RWPE2 (cell line): Measurements from ENCODE around the gene BAZ1A.
"Not testable (repeated sequence)": the region's sequence is repeated elsewhere in the genome, so short reads cannot be mapped to it uniquely, and the experiment has no call there.

ENCODE experiments used
- ATAC-seq: fragments of 200-7000 bp; cut with Tn5 transposase; 3 replicates; pipeline ENCODE4 v1.9.1; 2021; ENCODE audit warnings: low read depth
- DNase-seq: peaks from one replicate; pipeline ENCODE4 v3.0.0-alpha.2; 2020; ENCODE audit warnings: low spot score
- H3K27ac ChIP-seq: fragments of 450-650 bp; 2 replicates; pipeline ENCODE4 v1.5.1; 2017; ENCODE audit warnings: mild to moderate bottlenecking; ENCODE audit not compliant: poor library complexity, severe bottlenecking
- H3K27me3 ChIP-seq: fragments of 250-450 bp; sonication (Bioruptor Pico); 2 replicates; pipeline ENCODE4 v1.5.1; 2021; ENCODE audit warnings: mild to moderate bottlenecking, moderate library complexity; ENCODE audit not compliant: insufficient read depth, poor library complexity, severe bottlenecking
- H3K36me3 ChIP-seq: fragments of 250-450 bp; sonication (Bioruptor Pico); 2 replicates; pipeline ENCODE4 v1.5.1; 2020; ENCODE audit warnings: low read depth, mild to moderate bottlenecking, moderate library complexity
- H3K4me1 ChIP-seq: fragments of 250-450 bp; sonication (Bioruptor Pico); 2 replicates; pipeline ENCODE4 v1.5.1; 2021; ENCODE audit warnings: mild to moderate bottlenecking, moderate library complexity; ENCODE audit not compliant: insufficient read depth, poor library complexity, severe bottlenecking
- H3K4me3 ChIP-seq: fragments of 250-450 bp; sonication (Bioruptor Pico); 2 replicates; pipeline ENCODE4 v1.5.1; 2021; ENCODE audit warnings: mild to moderate bottlenecking, moderate library complexity; ENCODE audit not compliant: severe bottlenecking
- H3K9me3 ChIP-seq: fragments of 250-450 bp; sonication (Bioruptor Pico); 2 replicates; pipeline ENCODE4 v1.5.1; 2021; ENCODE audit warnings: mild to moderate bottlenecking, moderate library complexity; ENCODE audit not compliant: severe bottlenecking
- TF ChIP-seq, protein P1 (sequence below): fragments of 450-650 bp; IDR thresholded peaks from one replicate; pipeline ENCODE4 v1.5.1; 2017; ENCODE audit warnings: mild to moderate bottlenecking, moderate library complexity; ENCODE audit not compliant: poor library complexity, severe bottlenecking

The BAZ1A gene

DNA sequence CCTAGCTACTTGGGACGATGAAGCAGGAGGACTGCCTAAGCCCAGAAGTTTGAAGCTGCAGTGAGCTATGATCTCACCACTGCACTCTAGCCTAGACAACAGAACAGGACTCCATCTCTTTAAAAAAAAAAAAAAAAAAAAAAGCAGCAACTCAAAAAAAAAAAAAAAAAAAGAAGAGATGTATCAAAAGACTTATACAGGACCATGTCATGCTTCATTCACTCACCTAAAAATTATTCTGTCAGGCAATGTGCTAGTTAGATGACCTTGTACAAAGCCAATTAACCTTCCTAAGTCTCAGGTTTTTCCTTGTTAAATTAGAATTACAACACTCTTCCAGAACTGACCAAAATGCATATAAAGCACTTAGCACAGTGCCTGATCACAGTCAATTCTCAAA lies 50.9 kb downstream of the BAZ1A start:
- ATAC-seq (no peak), DNase-seq (no peak)
- no peaks in the 10 kb centered on the region for H3K27me3 ChIP-seq
- H3K36me3 ChIP-seq: peaks cover 50% of the 10 kb centered on the region
- H3K4me3 ChIP-seq: no peak overlapping the region
- no peaks in the 10 kb centered on the region for H3K9me3 ChIP-seq
- TF ChIP-seq, protein P1, sequence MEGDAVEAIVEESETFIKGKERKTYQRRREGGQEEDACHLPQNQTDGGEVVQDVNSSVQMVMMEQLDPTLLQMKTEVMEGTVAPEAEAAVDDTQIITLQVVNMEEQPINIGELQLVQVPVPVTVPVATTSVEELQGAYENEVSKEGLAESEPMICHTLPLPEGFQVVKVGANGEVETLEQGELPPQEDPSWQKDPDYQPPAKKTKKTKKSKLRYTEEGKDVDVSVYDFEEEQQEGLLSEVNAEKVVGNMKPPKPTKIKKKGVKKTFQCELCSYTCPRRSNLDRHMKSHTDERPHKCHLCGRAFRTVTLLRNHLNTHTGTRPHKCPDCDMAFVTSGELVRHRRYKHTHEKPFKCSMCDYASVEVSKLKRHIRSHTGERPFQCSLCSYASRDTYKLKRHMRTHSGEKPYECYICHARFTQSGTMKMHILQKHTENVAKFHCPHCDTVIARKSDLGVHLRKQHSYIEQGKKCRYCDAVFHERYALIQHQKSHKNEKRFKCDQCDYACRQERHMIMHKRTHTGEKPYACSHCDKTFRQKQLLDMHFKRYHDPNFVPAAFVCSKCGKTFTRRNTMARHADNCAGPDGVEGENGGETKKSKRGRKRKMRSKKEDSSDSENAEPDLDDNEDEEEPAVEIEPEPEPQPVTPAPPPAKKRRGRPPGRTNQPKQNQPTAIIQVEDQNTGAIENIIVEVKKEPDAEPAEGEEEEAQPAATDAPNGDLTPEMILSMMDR: no peak
- no peak overlapping the region for H3K27ac ChIP-seq
- no peaks in the 10 kb centered on the region for H3K4me1 ChIP-seq

DNA sequence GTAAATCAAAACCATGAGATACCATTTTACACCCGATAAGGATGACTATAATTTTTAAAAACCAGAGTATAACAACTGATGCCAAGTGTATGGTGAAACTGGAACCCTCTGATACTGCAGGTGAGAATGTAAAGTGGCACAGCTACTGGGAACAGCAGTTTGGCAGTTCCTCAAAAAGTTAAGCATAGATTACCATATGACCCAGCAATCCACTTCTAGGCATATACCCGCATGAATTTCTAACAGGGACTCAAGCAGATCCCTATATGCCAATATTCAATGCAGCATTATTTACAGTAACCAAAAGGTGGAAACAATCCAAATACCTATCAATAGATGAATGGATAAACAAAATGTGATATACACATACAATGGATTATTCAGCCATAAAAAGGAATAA lies 57.4 kb downstream of the BAZ1A start:
- TF ChIP-seq, protein P1: no peak
- Histone ChIP-seq H3K9me3 (no peaks in the 10 kb centered on the region), H3K27ac (no peak overlapping the region), H3K4me1 (no peaks in the 10 kb centered on the region), H3K27me3 (no peaks in the 10 kb centered on the region), H3K4me3 (no peak overlapping the region), H3K36me3 (peaks cover 56% of the 10 kb centered on the region)
- no peak for ATAC-seq
- no peak for DNase-seq

GRCh38 chr14:34810028-34810427 lies 65.1 kb downstream of the BAZ1A start:
- no peak for ATAC-seq
- no peak overlapping the region for H3K27ac ChIP-seq

DNA sequence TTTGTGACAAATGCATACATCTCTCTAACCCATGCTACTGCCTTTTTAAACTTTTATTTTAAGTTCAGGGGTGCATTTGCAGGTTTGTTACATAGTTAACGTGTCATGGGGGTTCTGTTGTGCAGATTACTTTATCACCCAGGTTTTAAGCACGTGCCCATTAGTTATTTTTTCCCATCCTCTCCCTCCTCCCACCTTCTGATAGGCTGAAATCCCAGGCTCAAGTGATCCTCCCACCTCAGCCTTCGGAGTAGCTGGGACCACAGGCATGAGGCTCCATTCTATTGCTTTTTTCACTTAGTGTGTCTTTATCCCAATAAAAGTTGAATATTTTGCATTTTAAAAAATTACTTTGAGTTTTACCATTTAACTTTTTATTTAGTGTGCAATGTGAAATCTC lies 68.9 kb downstream of the BAZ1A start:
- no peak overlapping the region for H3K27ac ChIP-seq
- peaks cover 97% of the 10 kb centered on the region for H3K36me3 ChIP-seq
- ATAC-seq (no peak), DNase-seq (no peak)
- TF ChIP-seq, protein P1: no peak
- no peaks in the 10 kb centered on the region for H3K27me3 ChIP-seq
- no peaks in the 10 kb centered on the region for H3K9me3 ChIP-seq
- H3K4me3 ChIP-seq: no peak overlapping the region
- H3K4me1 ChIP-seq: no peaks in the 10 kb centered on the region

More at GRCh38 chr14:34810028-34810427, 65.1 kb downstream of the BAZ1A start:
- Histone ChIP-seq H3K4me1 (no peaks in the 10 kb centered on the region), H3K9me3 (no peaks in the 10 kb centered on the region), H3K4me3 (no peak overlapping the region), H3K27me3 (no peaks in the 10 kb centered on the region), H3K36me3 (peaks cover 75% of the 10 kb centered on the region)
- TF ChIP-seq, protein P1: no peak
- no peak for DNase-seq

- H3K27me3 ChIP-seq: no peaks in the 10 kb centered on the region
- no peaks in the 10 kb centered on the region for H3K4me1 ChIP-seq
- no peak overlapping the region for H3K4me3 ChIP-seq
- no peak overlapping the region for H3K27ac ChIP-seq
- no peaks in the 10 kb centered on the region for H3K9me3 ChIP-seq
- ATAC-seq (no peak), DNase-seq (no peak)
- TF ChIP-seq, protein P1: no peak
- peaks cover 97% of the 10 kb centered on the region for H3K36me3 ChIP-seq
These were observed 70.2 kb downstream of the BAZ1A start for GRCh38 chr14:34804933-34805332.

GRCh38 chr14:34798861-34799260 lies 76.3 kb downstream of the BAZ1A start:
- not testable (repeated sequence) for H3K4me3 ChIP-seq, H3K4me1 ChIP-seq, ATAC-seq, H3K9me3 ChIP-seq, DNase-seq, H3K27ac ChIP-seq, H3K27me3 ChIP-seq
- H3K36me3 ChIP-seq: peaks cover 93% of the 10 kb centered on the region
